Right lobe of liver (tissue), 4 donors: ENCODE data around the gene APBA2.
"Not testable (repeated sequence)": the region's sequence is repeated elsewhere in the genome, so short reads cannot be mapped to it uniquely, and the experiment has no call there.

ENCODE experiments used
- CTCF ChIP-seq, 4 donors: fragments of 200-600 bp in 3 of 4; fragments of 450-650 bp in 1 of 4; IDR thresholded peaks; one replicate each; pipeline versions ENCODE4 v1.5.1 to v1.8.0; 2016 to 2022; ENCODE audit warnings: antibody characterized with exemption in 4 of 4, mild to moderate bottlenecking in 2 of 4
- POLR2A ChIP-seq: fragments of 450-650 bp; IDR thresholded peaks from one replicate; pipeline ENCODE4 v1.6.1; 2017; ENCODE audit warnings: antibody characterized with exemption, mild to moderate bottlenecking
- donor health status: DM: no; HTN: no; CAD: no.
- donor health status: DM: no; HTN: no; CAD: no.
- donor health status: DM: no; HTN: yes; CAD: no.

GRCh38 chr15:29167122-29167521 is 281.3 kb downstream of the APBA2 start:
- TF ChIP-seq POLR2A; CTCF (IDR thresholded peaks at IDR 0.05): not testable (repeated sequence)
